SK-N-SH treated with all-trans-retinoic acid at 6 μM for 48 hours (cell line): ENCODE results near the gene CCDC181.

ENCODE experiments used
- ARNTL ChIP-seq: fragments of 450-650 bp; formaldehyde crosslinking; IDR thresholded peaks from 2 replicates; pipeline ENCODE4 v1.5.0; 2020; ENCODE audit warnings: low read depth, mild to moderate bottlenecking, moderate library complexity, borderline replicate concordance
- CREB5 ChIP-seq: fragments of 250-450 bp; sonication (Bioruptor Pico); IDR thresholded peaks from 2 replicates; pipeline ENCODE4 v1.5.1; 2020; ENCODE audit warnings: low read depth, mild to moderate bottlenecking, moderate library complexity
- CSDC2 ChIP-seq: fragments of 250-450 bp; sonication (Bioruptor Pico); IDR thresholded peaks from 2 replicates; pipeline ENCODE4 v1.5.0; 2020; ENCODE audit warnings: mild to moderate bottlenecking, moderate library complexity
- GLIS3 ChIP-seq: fragments of 250-450 bp; sonication (Bioruptor Pico); IDR thresholded peaks from 2 replicates; pipeline ENCODE4 v1.5.0; 2020; ENCODE audit warnings: mild to moderate bottlenecking, moderate library complexity
- RARB ChIP-seq: fragments of 250-450 bp; sonication (Bioruptor Pico); IDR thresholded peaks from 2 replicates; pipeline ENCODE4 v1.8.0; 2021; ENCODE audit warnings: mild to moderate bottlenecking, moderate library complexity
- TCF4 ChIP-seq: fragments of 250-450 bp; sonication (Bioruptor Pico); IDR thresholded peaks from 2 replicates; pipeline ENCODE4 v1.8.0; 2021; ENCODE audit warnings: mild to moderate bottlenecking, moderate library complexity, borderline replicate concordance
- TOX ChIP-seq: fragments of 250-450 bp; sonication (Bioruptor Pico); IDR thresholded peaks from 2 replicates; pipeline ENCODE4 v1.8.0; 2021; ENCODE audit warnings: mild to moderate bottlenecking, moderate library complexity, borderline replicate concordance
- TSHZ2 ChIP-seq: fragments of 250-450 bp; sonication (Bioruptor Pico); IDR thresholded peaks from 2 replicates; pipeline ENCODE4 v1.5.0; 2020; ENCODE audit warnings: mild to moderate bottlenecking, moderate library complexity
- ZFP30 ChIP-seq: fragments of 450-650 bp; formaldehyde crosslinking; IDR thresholded peaks from 2 replicates; pipeline ENCODE4 v1.5.0; 2022; ENCODE audit warnings: mild to moderate bottlenecking, moderate library complexity
- ZNF565 ChIP-seq: fragments of 450-650 bp; formaldehyde crosslinking; conservative IDR thresholded peaks from 2 replicates; pipeline ENCODE4 v1.5.0; 2020; ENCODE audit warnings: low read depth, mild to moderate bottlenecking, moderate library complexity
- ZNF8 ChIP-seq: fragments of 450-650 bp; formaldehyde crosslinking; IDR thresholded peaks from 2 replicates; pipeline ENCODE4 v1.5.0; 2020; ENCODE audit warnings: mild to moderate bottlenecking, moderate library complexity
- TF ChIP-seq, protein P1 (sequence below): fragments of 250-450 bp; sonication (Bioruptor Pico); IDR thresholded peaks from 2 replicates; pipeline ENCODE4 v1.8.0; 2020; ENCODE audit warnings: mild to moderate bottlenecking, moderate library complexity, borderline replicate concordance
- TF ChIP-seq, protein P2 (sequence below): fragments of 250-450 bp; sonication (Bioruptor Pico); IDR thresholded peaks from 2 replicates; pipeline ENCODE4 v1.8.0; 2021; ENCODE audit warnings: low read depth, mild to moderate bottlenecking, moderate library complexity, borderline replicate concordance

DNA sequence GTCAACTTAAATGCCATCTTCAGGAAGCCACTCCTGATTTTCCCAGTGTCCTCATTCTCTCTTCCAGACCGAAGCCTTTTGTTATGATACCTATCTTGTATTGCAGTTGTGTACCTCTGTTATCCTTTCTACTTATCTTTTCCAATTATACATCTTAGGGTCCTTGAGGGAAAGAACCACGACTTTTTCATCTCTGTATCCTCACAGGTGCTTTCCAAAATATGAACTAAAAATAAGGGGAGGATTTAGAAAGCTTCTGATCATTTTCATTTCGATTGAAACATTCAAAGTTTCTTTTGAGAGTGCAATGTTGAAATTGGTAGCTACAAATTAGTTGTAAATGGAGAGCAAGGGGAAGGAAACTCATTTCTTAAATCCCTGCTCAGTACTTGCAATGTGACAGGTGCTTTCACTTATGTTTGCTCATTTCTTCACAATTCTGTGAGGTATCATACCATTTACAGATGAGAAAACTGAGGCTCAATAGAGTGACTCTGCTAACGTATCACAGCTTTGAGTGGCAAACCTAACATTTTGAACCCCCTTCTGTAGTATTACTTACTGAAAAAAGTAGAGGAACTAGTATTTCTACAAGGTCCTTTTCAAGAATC is 34.2 kb upstream of the CCDC181 start:
- TF ChIP-seq ZFP30 (no peak), CREB5 (CRISPR knock-in tag) (no peak), ZNF565 (CRISPR knock-in tag) (no peak), TOX (no peak), TSHZ2 (CRISPR knock-in tag) (no peak), CSDC2 (CRISPR knock-in tag) (no peak), ARNTL (CRISPR knock-in tag) (no peak), RARB (CRISPR knock-in tag) (no peak), GLIS3 (CRISPR knock-in tag) (no peak), TCF4 (no peak), ZNF8 (CRISPR knock-in tag) (no peak)
- TF ChIP-seq, protein P1, sequence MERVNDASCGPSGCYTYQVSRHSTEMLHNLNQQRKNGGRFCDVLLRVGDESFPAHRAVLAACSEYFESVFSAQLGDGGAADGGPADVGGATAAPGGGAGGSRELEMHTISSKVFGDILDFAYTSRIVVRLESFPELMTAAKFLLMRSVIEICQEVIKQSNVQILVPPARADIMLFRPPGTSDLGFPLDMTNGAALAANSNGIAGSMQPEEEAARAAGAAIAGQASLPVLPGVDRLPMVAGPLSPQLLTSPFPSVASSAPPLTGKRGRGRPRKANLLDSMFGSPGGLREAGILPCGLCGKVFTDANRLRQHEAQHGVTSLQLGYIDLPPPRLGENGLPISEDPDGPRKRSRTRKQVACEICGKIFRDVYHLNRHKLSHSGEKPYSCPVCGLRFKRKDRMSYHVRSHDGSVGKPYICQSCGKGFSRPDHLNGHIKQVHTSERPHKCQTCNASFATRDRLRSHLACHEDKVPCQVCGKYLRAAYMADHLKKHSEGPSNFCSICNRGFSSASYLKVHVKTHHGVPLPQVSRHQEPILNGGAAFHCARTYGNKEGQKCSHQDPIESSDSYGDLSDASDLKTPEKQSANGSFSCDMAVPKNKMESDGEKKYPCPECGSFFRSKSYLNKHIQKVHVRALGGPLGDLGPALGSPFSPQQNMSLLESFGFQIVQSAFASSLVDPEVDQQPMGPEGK (CRISPR knock-in tag) = no peak
- TF ChIP-seq, protein P2, sequence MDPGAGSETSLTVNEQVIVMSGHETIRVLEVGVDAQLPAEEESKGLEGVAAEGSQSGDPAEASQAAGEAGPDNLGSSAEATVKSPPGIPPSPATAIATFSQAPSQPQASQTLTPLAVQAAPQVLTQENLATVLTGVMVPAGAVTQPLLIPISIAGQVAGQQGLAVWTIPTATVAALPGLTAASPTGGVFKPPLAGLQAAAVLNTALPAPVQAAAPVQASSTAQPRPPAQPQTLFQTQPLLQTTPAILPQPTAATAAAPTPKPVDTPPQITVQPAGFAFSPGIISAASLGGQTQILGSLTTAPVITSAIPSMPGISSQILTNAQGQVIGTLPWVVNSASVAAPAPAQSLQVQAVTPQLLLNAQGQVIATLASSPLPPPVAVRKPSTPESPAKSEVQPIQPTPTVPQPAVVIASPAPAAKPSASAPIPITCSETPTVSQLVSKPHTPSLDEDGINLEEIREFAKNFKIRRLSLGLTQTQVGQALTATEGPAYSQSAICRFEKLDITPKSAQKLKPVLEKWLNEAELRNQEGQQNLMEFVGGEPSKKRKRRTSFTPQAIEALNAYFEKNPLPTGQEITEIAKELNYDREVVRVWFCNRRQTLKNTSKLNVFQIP = no peak
